Posterior vena cava (tissue), 2 donors: ENCODE data around the gene SLC4A4. TPM values are rescaled to one million over a fixed set of nuclear protein-coding genes. Genes with fewer than 3 reads are reported as not detected.

Source experiments
- DNase-seq: peaks from one replicate; pipeline ENCODE4 v3.0.0-alpha.2; 2020; ENCODE audit warnings: low spot score
- intact Hi-C, 2 donors: fragments of 100-400 bp; cut with DNase I; formaldehyde crosslinking; loops; one replicate each; pipeline versions ENCODE4 v1.14.1 to v1.14.2; 2022 to 2023
- total RNA-seq, 2 donors: library from RNA; stranded (reverse); fragmentation: NEBNext Ultra II Directional; extraction: Animal tissue kit (Norgen Biotek cat#: 25700); gene quantifications; one replicate each; pipeline ENCODE4 v1.2.1, GENCODE V29; 2021
- donor health status: DM: yes; HTN: yes; CAD: no.
- donor health status: DM: yes; HTN: yes; CAD: no.

Gene SLC4A4
- total RNA-seq, 2 donors from 2014 or later: 2.0 to 3.6 TPM

DNA sequence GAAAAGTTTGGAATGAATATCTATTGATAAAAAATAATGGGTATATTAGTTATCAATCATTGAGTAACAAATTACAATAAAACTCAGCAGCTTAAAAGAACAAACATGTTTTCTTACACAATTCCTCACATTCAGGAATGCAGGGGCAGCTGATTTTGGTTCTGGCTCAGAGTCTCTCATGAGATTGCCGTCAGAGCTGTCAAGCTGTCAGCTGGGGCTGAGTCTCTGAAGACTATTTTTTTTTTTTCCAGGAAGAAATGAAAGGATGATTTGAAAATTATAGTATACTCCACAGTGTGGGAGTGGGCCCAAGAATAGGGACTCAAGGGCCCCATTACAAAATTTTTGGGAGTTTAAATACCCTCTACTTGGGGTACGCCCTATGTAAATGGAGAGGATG lies 226.0 kb downstream of the SLC4A4 start:
- intact Hi-C loops: no loop called here
- no peak for DNase-seq

DNA sequence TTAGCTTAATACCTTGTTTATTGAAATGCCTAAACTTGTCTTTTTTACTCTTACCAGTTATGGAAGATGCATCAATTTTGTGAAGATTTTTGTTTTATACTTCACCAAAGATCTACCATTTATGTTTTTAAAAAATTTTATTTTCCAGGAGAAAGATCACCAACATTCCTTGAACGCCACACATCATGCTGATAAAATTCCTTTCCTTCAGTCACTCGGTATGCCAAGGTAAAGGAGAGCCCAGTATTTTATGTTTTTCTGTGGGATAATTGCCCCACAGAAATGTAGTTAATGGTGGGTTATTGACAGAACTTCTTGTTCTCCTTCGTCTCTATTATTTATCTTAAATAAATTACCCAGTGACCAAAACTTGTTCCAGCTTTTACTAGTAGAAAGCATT lies 228.0 kb downstream of the SLC4A4 start:
- no peak for DNase-seq
- intact Hi-C loops: no loop called here

DNA sequence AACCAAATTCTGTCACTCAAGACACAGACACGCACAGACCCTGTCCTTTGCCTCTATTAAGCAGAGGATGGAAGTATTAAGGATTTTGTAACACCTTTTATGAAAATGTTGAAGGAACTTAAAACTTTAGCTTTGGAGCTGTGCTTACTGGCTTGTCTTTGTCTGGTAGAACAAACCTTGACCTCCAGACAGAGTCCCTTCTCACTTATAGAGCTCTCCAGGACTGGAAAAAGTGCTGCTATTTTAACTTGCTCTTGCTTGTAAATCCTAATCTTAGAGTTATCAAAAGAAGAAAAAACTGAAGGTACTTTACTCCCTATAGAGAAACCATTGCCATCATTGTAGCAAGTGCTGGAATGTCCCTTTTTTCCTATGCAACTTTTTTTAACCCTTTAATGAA lies 229.3 kb downstream of the SLC4A4 start:
- intact Hi-C loops: no loop called here
- DNase-seq: no peak

DNA sequence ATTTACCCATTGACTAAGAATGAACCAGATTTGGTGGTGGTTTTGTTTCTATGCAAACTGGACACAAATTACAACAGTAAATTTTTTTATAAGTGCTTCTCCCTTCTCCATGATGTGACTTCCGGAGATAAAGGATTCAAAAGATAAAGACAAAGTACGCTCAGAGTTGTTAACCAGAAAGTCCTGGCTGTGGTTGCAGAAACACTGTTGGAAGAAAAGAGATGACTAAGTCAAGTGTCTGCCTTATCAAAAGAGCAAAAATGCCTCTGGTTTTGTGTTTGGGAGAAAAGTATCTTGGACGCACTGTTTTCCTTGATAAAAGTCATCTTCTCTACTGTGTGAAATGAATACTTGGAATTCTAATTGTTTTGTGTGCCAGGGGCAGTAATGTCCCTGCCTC lies 231.7 kb downstream of the SLC4A4 start:
- intact Hi-C loops: no loop called here
- no peak for DNase-seq

DNA sequence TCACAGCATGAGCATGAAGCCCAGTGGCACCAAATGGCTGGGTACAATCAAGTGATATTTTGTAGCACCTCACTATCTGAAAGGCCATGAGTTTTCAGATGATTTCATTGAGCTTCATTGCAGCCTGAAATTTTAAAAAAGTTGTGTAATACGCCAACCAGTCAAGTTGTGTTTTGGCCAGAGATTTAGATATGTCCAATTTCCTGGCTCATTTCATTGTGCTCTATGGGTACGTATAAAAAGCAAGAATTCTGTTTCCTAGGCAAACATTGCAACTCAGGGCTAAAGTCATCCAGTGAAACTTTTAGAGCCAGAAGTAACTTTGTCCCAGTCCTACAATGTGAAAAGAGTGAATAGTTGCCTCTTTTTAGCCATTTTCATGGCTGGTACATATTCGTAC lies 232.5 kb downstream of the SLC4A4 start:
- DNase-seq: no peak
- intact Hi-C loops: no loop called here

DNA sequence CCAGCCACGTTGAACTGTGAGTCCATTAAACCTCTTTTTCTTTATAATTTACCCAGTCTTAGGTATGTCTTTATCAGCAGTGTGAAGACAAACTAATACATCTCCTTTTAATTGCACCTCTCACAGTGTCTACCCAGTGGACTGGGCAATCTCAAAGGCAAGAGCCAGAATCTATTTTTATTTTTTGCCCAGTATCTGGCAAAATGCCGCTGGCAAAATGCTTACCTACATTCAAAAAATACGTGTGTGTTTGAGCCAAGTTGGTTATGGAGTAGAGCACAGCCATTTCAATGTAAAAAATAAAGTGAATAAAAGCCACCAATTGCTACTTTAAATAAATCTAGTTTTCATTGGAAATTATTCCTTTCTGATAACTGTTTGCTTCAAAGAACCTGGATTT lies 245.2 kb downstream of the SLC4A4 start:
- DNase-seq: no peak
- intact Hi-C loops: no loop called here

DNA sequence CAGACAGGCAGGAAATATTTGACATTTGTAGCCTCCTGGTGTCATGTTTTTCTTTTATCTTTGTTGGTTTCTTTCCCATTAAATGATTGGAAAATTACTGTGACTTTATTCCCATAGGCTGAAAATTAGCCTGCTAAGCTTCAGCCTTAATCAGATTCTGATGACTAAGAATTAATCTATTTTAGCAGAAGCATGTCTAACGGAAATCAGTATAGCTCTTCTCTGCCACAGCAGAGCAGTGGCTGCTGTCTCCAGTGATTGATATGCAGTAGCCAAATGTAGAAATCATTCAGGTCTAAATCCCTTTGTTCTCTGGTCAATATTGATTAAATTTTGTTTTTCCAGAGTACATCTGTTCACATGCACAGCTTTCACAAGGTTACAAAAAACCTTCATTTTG lies 245.8 kb downstream of the SLC4A4 start:
- intact Hi-C loops: no loop called here
- no peak for DNase-seq

DNA sequence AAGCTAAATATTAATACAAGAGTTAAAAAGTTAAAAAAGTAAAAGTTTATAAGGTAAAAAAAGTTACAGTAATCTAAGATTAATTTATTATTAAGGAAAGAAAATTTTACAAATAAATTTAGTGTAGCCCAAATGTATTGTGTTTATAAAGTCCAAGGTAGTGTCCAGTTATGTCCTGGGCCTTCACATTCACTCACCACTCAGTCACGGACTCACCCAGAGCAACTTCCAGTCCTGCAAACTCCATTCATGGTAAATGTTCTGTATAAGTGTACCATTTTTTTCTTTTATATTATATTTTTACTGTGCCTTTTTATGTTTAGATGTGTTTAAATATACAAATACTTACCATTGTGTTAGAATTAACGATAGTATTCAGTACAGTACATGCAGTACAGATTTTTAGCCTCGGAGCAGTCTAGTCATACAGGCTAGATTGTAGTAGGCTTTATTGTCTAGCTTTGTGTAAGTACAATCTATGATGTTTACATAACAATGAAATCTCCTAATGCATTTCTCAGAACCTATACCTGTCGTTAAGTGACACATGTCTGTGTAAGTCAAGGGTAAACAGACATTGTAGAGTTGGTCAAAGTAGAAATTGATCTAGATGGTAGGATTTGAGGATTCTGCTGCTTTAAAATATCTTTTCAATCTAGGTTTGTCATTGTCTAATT lies 247.4 kb downstream of the SLC4A4 start:
- intact Hi-C loops: no loop called here
- no peak for DNase-seq

DNA sequence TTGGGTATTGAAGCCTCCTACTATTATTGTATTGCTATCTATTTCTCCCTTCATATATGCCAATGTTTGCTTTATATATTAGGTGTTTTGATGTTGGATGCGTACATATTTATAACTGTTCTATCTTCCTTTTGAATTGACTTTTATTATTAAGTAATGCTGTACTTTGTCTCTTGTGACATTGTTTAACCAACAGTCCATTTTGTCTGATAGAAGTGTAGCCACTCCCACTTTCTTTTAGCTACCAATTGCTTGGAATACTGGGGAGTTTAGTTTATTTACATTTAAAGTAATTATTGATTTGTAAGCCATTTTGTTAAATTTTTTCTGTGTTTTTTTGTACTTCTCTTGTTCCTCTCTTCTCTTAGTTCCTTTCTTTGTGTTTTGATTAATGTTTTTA lies 249.2 kb downstream of the SLC4A4 start:
- intact Hi-C loops: no loop called here
- DNase-seq: no peak

DNA sequence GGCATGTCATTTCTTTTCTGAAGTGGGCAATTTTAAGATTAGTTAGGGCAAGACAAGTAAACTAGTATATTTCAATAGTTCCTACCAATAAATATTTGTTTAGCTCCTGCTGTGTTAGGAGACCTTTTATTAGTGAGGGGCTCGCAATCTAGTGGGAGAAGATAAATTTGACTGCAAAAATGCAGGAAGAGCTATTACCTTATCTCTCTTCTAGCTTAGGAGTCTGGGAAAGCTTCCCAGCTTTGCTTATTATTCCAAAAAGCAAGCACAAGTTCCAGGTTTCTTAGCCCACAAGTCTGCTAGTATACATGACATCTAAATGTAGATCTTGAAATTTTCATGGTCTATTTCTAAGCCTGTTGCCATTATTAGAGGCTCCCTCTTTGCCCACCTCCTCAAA lies 254.0 kb downstream of the SLC4A4 start:
- DNase-seq: no peak
- intact Hi-C loops: no loop called here

DNA sequence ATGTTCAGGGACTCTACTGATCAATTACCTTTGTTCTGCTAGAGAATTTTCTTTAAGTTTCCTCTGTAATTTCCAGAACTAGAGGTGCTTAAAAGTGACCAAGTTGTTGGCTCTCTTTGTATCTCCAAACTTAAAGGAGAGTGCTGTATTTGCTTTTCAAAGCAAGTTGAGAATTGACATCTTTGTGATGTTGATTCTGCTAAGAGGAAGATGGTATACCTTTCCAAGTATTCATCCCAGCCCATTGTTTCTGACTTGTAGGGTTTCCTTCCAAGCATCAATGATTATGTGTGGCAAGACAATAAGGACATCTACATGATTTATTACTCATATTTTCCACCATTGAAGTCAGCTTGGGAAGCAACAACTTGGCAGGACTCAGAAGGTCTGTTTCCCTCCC lies 254.5 kb downstream of the SLC4A4 start:
- intact Hi-C loops: no loop called here
- DNase-seq: no peak

DNA sequence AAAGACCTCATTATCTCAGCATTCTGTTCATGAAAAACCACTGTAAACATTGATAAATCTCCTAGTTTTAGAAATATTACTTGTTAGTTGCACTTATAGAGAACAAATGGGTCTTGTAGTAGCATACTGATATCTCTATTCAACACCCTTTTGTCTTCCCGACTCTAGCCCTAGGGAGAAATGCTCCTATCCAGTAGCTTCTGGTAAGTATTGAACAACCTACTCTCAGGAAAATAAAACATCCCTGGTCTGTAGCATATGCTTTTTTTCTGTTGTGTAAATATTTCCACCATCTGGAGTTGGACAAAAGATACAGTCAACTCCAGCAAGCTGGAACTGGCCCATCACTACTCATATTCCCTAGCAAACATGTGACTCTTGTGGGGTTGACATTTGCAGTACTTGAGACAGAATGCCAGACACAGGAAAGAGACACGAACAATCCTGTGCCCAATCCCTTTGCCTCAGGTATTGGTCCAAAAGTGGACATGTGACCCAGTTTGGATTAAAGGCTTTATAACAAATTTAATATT lies 256.8 kb downstream of the SLC4A4 start:
- DNase-seq: no peak
- intact Hi-C loops: loop anchor here in 1 of 2 donors (2.0 kb wide), 1 partner anchor 59 kb away; no protein-coding TSS in a partner anchor

DNA sequence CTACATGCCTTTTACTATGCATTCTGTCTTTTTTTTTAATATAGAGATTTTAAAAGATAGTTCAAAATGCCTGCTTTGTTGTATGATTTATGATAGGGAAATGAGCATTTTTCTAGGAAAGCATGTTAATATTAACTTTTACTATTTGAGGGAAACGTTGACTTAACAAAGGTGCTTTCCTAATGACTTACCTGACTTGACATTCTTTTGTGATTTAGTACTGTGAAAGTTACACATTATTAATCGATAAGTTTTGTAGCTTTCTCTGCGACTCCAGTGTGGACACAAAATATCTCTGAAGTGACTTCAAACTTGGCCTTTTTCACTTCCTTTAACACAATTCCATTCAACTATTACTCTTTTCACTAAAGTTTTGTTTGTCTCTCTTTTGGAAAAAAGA lies 260.8 kb downstream of the SLC4A4 start:
- intact Hi-C loops: no loop called here
- no peak for DNase-seq

DNA sequence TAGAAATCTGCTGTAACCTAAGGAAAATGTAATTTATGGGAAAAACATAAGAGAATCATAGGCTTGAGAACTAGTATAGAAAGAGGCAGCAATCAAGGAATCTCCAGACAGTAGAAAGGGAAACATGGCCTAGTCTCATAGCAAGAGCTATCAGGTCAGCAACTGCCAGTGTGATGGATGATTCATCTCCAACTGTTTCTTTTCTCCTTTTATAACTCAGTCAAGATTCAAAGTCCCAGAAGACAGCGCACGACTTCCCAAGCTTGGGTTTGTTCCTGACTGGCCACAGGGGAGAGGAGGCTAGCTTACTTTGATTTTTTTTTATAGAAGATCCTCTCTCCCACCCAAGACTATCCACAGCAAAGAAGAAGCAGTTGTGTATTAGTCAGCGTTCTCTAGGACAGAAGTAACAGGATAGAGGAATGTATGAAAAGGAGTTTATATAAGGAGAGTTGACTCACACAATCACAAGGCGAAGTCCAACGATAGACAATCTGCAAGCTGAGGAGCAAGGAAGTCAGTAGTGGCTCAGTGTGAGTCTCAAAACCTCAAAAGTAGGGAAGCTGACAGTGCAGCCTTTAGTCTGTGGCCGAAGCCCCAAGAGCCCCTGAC lies 263.6 kb downstream of the SLC4A4 start:
- no peak for DNase-seq
- intact Hi-C loops: no loop called here

DNA sequence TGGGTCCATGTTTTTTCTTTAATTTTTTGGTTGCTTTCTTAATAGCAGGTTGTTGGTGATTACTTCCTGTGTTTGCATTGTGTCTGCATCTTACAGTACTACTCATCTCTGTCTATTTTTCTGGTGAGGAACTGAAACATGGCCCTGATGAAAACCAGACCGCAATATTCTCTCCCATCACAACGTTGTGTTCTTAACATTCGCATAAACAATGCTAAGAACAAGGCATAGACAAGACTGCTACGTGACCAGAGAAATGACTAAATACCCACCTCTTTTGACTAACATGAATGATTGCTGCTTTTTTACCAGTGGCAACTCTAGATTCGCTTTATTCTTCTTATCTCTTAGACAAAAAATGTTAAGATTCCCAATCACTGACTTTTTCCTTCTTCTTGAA lies 266.0 kb downstream of the SLC4A4 start:
- intact Hi-C loops: no loop called here
- DNase-seq: no peak

DNA sequence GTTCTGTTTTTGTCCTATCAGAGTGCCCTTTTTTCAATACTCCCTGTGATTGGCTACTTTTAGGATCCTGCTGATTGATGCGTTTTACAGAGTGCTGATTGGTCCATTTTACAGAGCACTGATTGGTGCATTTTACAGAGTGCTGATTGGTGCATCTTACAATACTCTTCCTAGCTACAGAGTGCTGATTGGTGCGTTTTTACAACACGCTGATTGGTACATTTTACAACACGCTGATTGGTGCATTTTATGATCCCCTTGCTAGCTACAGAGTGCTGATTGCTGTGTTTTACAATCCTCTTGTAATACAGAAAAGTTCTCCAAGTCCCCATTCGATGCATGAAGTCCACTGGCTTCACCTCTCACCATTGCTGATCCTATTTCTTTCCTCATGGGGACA lies 268.3 kb downstream of the SLC4A4 start:
- DNase-seq: no peak
- intact Hi-C loops: no loop called here

DNA sequence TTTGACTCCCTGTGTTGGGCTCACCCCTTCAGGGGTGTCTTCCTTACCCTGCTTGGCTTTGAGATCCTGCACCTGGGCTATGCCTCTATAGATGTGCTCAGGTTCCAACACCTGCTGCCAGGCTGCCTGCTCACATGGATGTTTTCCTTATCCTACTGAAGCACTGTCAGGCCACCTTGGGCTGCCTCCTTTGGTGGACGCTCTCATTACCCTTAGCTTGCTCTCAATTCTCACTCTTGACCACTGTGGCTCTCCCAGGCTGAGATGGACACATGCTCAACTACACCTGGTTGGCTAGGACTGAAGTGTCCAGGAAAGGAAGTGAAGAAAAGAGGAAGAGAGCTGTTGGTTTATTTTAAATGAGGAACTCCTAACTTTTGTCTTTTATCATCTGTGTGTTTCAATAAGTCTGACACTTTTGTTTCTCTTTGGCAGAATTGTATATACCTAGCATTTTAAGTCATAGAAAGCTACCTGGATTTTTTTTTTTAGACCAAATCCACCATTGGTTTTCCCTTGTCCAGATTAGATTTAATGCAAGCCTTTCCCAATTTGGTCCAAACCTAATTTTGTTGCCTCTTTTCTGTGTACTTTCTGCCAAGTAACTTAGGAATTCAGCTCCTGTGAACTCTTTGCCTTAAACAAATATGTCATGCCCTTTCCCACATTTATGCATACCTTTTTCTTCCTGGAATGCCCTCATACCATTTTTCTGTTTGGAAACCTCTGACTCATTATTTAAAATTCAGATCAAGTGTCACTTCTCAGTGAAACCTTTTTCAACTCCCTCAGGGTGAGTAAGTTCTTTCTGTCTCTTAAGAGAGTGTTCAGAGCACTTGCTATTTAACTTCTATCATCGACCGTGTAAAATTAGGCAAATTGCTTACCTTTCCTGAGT lies 269.2 kb downstream of the SLC4A4 start:
- intact Hi-C loops: no loop called here
- DNase-seq: no peak

DNA sequence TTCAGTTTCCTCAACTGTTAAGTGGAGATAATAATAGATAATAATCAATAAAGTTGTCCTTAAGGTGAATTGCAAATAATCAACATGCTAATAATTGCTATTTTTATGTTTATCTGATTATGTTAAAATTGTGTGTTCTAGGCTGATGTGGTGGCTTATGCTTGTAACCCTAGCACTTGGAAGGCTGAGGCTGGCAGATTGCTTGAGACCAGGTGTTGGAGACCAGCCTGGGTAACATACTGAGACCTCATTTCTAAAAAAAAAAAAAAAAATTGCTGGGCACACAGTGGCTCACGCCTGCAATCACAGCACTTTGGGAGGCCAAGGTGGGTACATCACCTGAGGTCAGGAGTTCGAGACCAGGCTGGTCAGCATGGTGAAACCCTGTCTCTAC lies 269.9 kb downstream of the SLC4A4 start:
- intact Hi-C loops: no loop called here
- no peak for DNase-seq

DNA sequence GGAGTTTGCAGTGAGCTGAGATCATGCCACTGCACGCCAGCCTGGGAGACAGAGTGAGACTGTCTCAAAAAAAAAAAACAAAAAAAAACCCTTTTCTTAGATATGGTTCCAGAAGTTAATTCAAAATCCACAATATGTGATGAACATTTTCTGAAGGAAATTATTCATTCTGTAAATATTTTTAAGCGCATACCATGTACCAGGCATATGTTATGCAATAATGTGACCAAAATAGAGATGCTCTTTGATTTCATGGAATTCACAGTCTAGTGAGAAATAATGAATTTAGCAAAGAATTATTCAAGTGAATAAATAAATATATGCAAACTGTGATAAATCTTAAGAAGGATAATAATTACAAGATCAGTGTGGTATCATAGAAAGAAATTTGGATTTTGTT lies 270.3 kb downstream of the SLC4A4 start:
- DNase-seq: no peak
- intact Hi-C loops: no loop called here

DNA sequence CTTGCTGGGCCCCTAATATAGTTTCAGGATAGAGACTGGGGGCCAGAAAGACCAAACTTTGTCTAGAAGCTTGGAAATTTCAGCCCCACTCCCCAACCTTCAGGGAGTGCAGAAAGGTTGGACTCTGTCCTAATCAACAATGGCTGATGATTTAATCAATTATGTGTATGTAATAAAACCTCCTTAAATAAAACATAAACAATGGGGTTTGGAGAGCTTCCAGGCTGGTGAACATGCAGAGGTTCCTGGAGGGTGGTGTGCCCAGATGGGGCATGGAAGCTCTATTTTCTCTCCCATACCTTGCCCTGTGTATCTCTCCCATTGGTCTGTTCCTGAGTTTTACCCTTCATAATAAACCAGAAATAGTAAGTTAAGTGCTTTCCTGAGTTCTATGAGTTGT lies 270.8 kb downstream of the SLC4A4 start:
- no peak for DNase-seq
- intact Hi-C loops: no loop called here
